Measurements from ENCODE around the gene DMKN. TPM values are rescaled to one million over a fixed set of nuclear protein-coding genes. Genes with fewer than 3 reads are reported as not detected.

DMKN gene
- polyA plus RNA-seq, 3 donors, result not detected

DNA sequence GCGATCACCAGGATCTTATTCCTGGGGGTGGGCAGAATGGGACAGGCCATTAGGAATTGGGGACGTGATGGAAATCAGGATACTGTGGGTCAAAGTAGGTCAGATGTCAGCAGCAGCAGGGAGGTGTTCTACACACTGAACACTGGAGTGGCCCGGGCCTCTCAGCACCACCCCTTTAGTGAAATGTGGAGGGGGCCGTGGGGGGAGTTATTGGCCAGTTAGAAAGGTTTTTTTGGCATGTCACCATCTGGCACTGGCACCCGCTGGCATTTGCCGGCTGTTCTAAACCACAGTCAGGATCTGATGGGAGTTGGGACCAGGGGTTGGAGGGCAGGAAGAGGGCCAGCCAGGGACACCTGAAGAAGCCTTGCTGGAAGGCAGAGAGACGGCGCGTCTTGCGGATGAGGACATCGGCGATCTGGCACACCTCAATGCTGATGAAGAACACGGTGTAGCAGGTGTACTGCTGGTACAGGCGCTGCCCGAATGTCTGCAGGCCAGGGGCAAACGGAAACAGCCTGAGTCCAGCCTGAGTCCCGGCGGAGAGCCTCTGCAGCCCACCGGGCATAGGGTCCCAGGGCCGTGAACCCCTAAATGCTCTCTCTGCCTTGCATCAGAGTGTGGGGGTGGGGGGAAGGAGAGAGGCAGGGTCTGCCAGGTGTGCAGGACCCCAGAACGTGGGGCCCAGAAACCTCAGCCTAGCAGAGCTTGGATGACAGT lies 37.8 kb upstream of the DMKN start:
- Histone ChIP-seq H3K4me3 (replicated peaks in 1 of 3; ENCODE audit: low read depth in 2 of 3, low read length in 3 of 3) (no peak overlapping the region), H3K9ac (ENCODE audit: insufficient read depth, low read length, poor library complexity, severe bottlenecking) (no peak overlapping the region), H3K36me3 (replicated peaks in 1 of 2; ENCODE audit: control insufficient read depth in 1 of 2, insufficient read depth in 2 of 2, low read length in 2 of 2) (peaks cover 4 to 9% of the 10 kb centered on the region in 2 donors), H3K27me3 (ENCODE audit: control insufficient read depth in 2 of 2, insufficient read depth in 2 of 2, low read length in 2 of 2) (no peaks in the 10 kb centered on the region), H3K27ac (ENCODE audit: low read depth in 1 of 2, low read length in 2 of 2) (no peak overlapping the region), H3K9me3 (replicated peaks in 1 of 2; ENCODE audit: control insufficient read depth in 1 of 2, insufficient read depth in 1 of 2, low read length in 2 of 2) (no peaks in the 10 kb centered on the region), H3K4me2 (replicated peaks; ENCODE audit: extremely low read depth, low read length, poor library complexity, severe bottlenecking) (no peak overlapping the region), H2AFZ (ENCODE audit: insufficient read depth, low read depth, low read length, poor library complexity, severe bottlenecking) (no peak overlapping the region), H3K4me1 (ENCODE audit: control insufficient read depth in 1 of 2, insufficient read depth in 2 of 2, low read length in 2 of 2) (peaks cover 4 to 7% of the 10 kb centered on the region in 2 donors), H4K20me1 (ENCODE audit: insufficient read depth, low read length) (peaks cover 4% of the 10 kb centered on the region), H3K79me2 (ENCODE audit: insufficient read depth, low read length) (peaks cover 2% of the 10 kb centered on the region)
- H3K9me3 Mint-ChIP-seq, result no peaks in the 10 kb centered on the region
- WGBS (ENCODE audit: insufficient coverage), result 98% methylated on average over 19 of the region's 21 CpGs
- H3K4me1 Mint-ChIP-seq, result peaks cover 14% of the 10 kb centered on the region
- no peak for TF ChIP-seq CTCF (IDR thresholded peaks at IDR 0.05)
- no peak for DNase-seq
- no peak overlapping the region for H3K4me3 Mint-ChIP-seq
- peak overlapping the region in 2 of 7 donors; percentile 17 to 69 for H3K27ac Mint-ChIP-seq
- peaks cover 2 to 7% (median 4%) of the 10 kb centered on the region in 3 donors for H3K27me3 Mint-ChIP-seq (ENCODE audit: low read depth in 3 of 3)
- intact Hi-C loops (cut with micrococcal nuclease), result no loop called here
- H3K36me3 Mint-ChIP-seq, result peaks cover 18 to 23% of the 10 kb centered on the region in 2 donors

DNA sequence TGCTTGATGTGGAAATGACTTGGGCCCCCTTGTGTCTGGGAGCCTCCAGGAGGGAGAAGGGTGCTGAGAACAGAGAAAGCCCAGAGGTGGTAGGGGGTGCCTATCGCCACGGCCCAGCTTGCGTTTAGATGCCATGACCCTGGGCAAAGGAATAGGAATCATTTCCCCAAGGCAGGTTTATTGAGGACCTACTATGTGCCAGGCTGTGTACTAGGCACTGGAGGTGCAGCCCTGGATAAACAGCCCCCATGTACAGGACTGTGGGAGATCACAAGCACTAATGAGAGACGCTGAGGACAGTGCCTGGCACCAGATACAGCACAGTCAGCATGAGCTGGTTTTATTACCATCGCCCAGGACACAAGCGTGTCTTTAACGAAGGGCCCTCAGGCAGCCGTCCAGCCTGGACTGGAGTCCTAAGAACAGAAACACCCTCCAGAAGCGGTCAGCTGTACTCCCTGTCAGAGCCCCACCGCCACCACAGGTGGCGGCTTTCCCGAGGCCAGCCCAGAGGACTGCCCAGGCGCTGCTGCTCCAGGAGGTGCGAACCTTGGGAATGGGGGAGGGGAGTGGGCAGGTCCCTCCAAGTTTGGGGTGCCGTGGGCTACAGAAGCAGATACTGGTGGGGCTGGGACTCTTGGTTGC lies 36.6 kb upstream of the DMKN start:
- Histone ChIP-seq H3K4me2 (replicated peaks; ENCODE audit: extremely low read depth, low read length, poor library complexity, severe bottlenecking) (no peak overlapping the region), H4K20me1 (ENCODE audit: insufficient read depth, low read length) (peaks cover 4% of the 10 kb centered on the region), H3K9ac (ENCODE audit: insufficient read depth, low read length, poor library complexity, severe bottlenecking) (no peak overlapping the region), H3K36me3 (replicated peaks in 1 of 2; ENCODE audit: control insufficient read depth in 1 of 2, insufficient read depth in 2 of 2, low read length in 2 of 2) (peaks cover 4 to 9% of the 10 kb centered on the region in 2 donors), H3K27ac (ENCODE audit: low read depth in 1 of 2, low read length in 2 of 2) (no peak overlapping the region), H2AFZ (ENCODE audit: insufficient read depth, low read depth, low read length, poor library complexity, severe bottlenecking) (no peak overlapping the region), H3K4me3 (replicated peaks in 1 of 3; ENCODE audit: low read depth in 2 of 3, low read length in 3 of 3) (no peak overlapping the region), H3K27me3 (ENCODE audit: control insufficient read depth in 2 of 2, insufficient read depth in 2 of 2, low read length in 2 of 2) (no peaks in the 10 kb centered on the region), H3K79me2 (ENCODE audit: insufficient read depth, low read length) (peaks cover 8% of the 10 kb centered on the region), H3K9me3 (replicated peaks in 1 of 2; ENCODE audit: control insufficient read depth in 1 of 2, insufficient read depth in 1 of 2, low read length in 2 of 2) (no peaks in the 10 kb centered on the region), H3K4me1 (ENCODE audit: control insufficient read depth in 1 of 2, insufficient read depth in 2 of 2, low read length in 2 of 2) (peaks cover 11 to 18% of the 10 kb centered on the region in 2 donors)
- H3K27ac Mint-ChIP-seq, result peak overlapping the region in 1 of 7 donors; percentile 50
- TF ChIP-seq CTCF (IDR thresholded peaks at IDR 0.05), result no peak
- intact Hi-C loops (cut with micrococcal nuclease), result loop anchor here (1.0 to 5.0 kb wide), 2 partner anchors 166 to 167 kb away; partner anchors contain the start of gene KMT2B (in 1 of the 2)
- no peaks in the 10 kb centered on the region for H3K9me3 Mint-ChIP-seq
- no peak for DNase-seq
- peaks cover 0 to 4% (median 3%) of the 10 kb centered on the region in 3 donors for H3K27me3 Mint-ChIP-seq (ENCODE audit: low read depth in 3 of 3)
- WGBS (ENCODE audit: insufficient coverage), result 97% methylated on average over 15 of the region's 15 CpGs
- no peak overlapping the region for H3K4me3 Mint-ChIP-seq
- peaks cover 18 to 23% of the 10 kb centered on the region in 2 donors for H3K36me3 Mint-ChIP-seq
- H3K4me1 Mint-ChIP-seq, result peaks cover 16% of the 10 kb centered on the region
